ENCODE measurements around the gene TRIP11.

Gene TRIP11

DNA sequence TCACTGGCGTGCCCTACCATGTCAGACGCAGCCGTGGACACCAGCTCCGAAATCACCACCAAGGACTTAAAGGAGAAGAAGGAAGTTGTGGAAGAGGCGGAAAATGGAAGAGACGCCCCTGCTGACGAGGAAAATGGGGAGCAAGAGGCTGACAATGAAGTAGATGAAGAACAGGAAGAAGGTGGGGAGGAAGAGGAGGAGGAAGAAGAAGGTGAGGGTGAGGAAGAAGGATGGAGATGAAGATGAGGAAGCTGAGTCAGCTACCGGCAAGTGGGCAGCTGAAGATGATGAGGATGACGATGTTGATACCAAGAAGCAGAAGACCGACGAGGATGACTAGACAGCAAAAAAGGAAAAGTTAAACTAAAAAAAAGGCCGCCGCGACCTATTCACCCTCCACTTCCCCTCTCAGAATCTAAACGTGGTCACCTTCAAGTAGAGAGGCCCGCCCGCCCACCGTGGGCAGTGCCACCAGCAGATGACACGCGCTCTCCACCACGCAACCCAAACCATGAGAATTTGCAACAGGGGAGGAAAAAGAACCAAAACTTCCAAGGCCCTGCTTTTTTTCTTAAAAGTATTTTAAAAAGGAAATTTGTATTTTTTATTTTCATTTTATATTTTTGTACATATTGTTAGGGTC is 13.2 kb downstream of the TRIP11 start:
- TF ChIP-seq, protein P1, sequence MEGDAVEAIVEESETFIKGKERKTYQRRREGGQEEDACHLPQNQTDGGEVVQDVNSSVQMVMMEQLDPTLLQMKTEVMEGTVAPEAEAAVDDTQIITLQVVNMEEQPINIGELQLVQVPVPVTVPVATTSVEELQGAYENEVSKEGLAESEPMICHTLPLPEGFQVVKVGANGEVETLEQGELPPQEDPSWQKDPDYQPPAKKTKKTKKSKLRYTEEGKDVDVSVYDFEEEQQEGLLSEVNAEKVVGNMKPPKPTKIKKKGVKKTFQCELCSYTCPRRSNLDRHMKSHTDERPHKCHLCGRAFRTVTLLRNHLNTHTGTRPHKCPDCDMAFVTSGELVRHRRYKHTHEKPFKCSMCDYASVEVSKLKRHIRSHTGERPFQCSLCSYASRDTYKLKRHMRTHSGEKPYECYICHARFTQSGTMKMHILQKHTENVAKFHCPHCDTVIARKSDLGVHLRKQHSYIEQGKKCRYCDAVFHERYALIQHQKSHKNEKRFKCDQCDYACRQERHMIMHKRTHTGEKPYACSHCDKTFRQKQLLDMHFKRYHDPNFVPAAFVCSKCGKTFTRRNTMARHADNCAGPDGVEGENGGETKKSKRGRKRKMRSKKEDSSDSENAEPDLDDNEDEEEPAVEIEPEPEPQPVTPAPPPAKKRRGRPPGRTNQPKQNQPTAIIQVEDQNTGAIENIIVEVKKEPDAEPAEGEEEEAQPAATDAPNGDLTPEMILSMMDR (IDR thresholded peaks at IDR 0.05; ENCODE audit: low read depth, low read length) = no peak
- no peak for DNase-seq (ENCODE audit: extremely low read depth, low read depth)

DNA sequence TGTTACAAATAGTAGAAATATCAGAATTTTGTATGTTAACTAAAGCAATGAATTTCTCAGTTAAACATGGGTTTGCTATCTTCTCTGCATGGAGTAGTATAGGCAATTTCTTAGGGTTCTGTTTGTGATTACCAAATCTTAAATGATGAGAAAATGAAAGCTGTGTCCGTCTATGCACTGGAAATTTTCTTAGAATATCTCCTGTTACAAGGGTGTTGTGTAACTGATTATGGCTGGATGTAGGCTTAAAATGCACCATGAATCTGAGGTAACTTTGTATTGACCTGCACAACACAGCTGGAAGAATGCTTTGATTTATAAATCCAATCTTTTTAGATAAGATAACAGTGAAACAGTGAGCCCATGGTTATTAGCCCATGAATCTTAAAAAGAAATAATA is 17.8 kb downstream of the TRIP11 start:
- TF ChIP-seq, protein P1 (IDR thresholded peaks at IDR 0.05; ENCODE audit: low read depth, low read length) = no peak
- no peak for DNase-seq (ENCODE audit: extremely low read depth, low read depth)

DNA sequence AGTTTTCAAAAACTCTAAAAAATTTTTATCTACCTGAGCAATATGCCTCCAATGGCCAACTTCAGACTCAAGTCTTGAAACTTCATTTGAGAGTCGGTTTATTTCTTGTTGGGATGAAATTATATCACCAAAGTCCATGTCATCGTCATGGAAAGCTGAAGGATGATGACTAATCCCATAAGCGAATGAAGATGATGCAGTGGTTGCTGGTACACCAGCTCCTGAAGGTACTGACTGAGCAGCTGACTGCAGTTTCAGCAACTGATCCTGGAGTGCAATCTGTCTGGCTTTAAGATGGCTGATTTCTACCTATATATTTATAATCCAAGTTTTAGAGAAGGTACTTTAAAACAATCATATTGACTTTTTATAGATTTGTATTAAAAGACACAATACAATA is 18.3 kb downstream of the TRIP11 start:
- DNase-seq (ENCODE audit: extremely low read depth, low read depth) = no peak
- TF ChIP-seq, protein P1 (IDR thresholded peaks at IDR 0.05; ENCODE audit: low read depth, low read length) = no peak

DNA sequence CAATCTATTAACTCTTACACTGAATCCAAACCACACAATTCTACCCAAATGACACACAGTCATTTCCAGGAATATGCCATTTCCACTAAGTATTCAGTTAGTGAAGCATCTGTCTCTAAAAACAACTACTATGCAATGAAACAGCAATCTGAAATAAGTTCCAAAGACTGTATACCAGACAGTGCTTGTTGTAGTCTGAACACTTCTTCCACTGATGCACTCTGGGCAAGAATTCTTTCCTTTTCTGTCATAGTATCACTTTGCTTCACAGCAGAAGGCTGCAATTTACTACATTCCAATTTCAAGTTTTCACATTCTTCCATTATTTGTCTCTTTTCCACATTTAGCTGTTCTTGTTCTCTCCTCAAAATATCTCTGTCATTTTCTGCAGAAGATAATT is 25.8 kb downstream of the TRIP11 start:
- TF ChIP-seq, protein P1 (IDR thresholded peaks at IDR 0.05; ENCODE audit: low read depth, low read length) = no peak

DNA sequence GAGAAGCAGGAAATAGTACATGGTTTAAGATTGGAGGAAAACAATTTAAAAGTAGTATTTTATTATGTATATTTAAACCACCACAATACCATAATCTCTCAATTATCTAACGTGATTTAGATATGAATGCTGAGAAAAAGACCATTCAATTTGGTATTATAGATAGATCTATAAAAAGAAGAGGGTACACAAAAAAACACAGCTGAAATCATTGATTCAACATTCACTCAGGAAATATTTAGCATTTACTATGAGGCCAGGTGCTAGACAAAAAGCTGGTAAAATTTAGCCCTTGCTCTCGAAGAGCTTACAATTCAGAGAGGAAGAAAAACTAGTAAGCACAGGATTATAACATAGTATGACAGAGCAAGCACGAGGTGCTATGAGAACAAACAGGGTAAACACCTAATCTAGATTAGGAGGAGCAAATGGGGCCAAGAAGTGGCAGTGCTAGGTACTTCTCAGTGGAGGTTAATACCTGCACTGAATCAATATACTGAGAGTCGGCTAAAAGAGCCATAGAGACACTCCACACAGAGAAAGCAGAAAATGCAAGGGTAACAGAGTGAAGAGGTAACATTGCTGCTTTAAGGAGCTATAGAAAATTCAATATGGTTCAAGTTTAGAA is 27.6 kb downstream of the TRIP11 start:
- TF ChIP-seq, protein P1 (IDR thresholded peaks at IDR 0.05; ENCODE audit: low read depth, low read length) = no peak

More for the DNA sequence above, 25.8 kb downstream of the TRIP11 start:
- DNase-seq (ENCODE audit: extremely low read depth, low read depth) = no peak

DNA sequence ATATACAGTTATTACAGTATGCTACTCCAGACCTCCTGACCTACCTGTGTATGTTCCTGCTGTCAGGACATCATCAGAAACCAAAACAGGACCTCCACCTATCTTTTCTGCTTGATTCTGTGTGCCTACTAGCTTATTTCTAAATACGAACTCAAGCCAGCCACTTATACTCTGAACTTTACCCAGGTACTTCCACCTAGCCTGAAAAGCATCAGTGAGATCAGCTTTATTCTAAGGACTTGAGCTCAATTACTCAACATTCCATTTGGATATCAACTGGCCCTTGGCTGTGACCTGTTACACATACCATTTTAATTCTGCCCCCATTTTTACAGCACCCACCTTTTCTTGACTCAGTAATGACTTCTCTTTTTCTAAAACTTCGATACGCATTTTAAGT is 29.2 kb downstream of the TRIP11 start:
- TF ChIP-seq, protein P1 (IDR thresholded peaks at IDR 0.05; ENCODE audit: low read depth, low read length) = no peak
- DNase-seq (ENCODE audit: extremely low read depth, low read depth) = no peak

More for the DNA sequence above, 27.6 kb downstream of the TRIP11 start:
- DNase-seq (ENCODE audit: extremely low read depth, low read depth) = no peak

DNA sequence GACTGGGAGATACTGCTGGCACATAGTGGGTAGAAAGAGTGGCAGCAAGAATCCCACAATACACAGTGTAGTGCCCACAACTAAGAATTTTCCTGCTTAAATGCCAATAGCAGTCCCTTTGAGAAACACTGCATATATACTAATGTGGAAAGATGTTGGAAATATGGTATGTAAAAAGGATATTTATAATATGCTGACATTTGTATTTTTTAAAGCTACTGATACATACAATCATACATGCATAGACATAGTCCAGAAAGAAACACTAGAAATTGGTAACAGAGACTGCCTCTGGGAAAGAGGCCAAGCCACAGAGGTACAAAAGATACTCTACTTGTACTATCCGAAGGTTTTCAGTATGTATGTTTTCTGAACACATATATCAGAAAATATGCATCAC is 30.3 kb downstream of the TRIP11 start:
- DNase-seq (ENCODE audit: extremely low read depth, low read depth) = no peak
- TF ChIP-seq, protein P1 (IDR thresholded peaks at IDR 0.05; ENCODE audit: low read depth, low read length) = no peak

Data from AG09319 (cell line).